Activated naive CD8-positive, alpha-beta T cell treated with anti-CD3 and anti-CD28 coated beads, Interleukin-2, amount 10 ng/mL, durations not matched to agents 7 days and 5 days (primary cell): Measurements from ENCODE around the gene TPRKB. TPM values are rescaled to one million over a fixed set of nuclear protein-coding genes. Genes with fewer than 3 reads are reported as not detected.
"Not testable (repeated sequence)": the region's sequence is repeated elsewhere in the genome, so short reads cannot be mapped to it uniquely, and the experiment has no call there.

Source experiments
- ATAC-seq: fragments of 150-1000 bp; cut with Tn5 transposase; one replicate; pipeline ENCODE4 v1.10.0; 2021; ENCODE audit warnings: low read depth, moderate library complexity
- POLR2A ChIA-PET: fragments of 350-600 bp; sonication (Branson Sonifier 250); formaldehyde crosslinking; loops from one replicate; lab custom pipeline; 2021; ENCODE audit warnings: antibody characterized with exemption; lab: Charles Lee
- DNase-seq: peaks from one replicate; pipeline ENCODE4 v3.0.0; 2021
- H3K27ac Mint-ChIP-seq: one replicate; pipeline ENCODE4 v1.8.0; 2022; ENCODE audit warnings: mild to moderate bottlenecking, mixed read lengths
- H3K27me3 Mint-ChIP-seq: one replicate; pipeline ENCODE4 v1.8.0; 2022; ENCODE audit warnings: mild to moderate bottlenecking, moderate library complexity, mixed read lengths
- H3K36me3 Mint-ChIP-seq: one replicate; pipeline ENCODE4 v1.8.0; 2021; ENCODE audit warnings: mild to moderate bottlenecking, mixed read lengths
- H3K4me1 Mint-ChIP-seq: one replicate; pipeline ENCODE4 v1.8.0; 2021; ENCODE audit warnings: mixed read lengths
- H3K4me3 Mint-ChIP-seq: one replicate; pipeline ENCODE4 v1.8.0; 2022; ENCODE audit warnings: mild to moderate bottlenecking, moderate library complexity, mixed read lengths
- H3K9me3 Mint-ChIP-seq: one replicate; pipeline ENCODE4 v1.8.0; 2021; ENCODE audit warnings: mixed read lengths
- total RNA-seq, 2 experiments: library from RNA; stranded (reverse); gene quantifications; one replicate each; pipeline ENCODE4 v1.2.3, GENCODE V29; 2021

Gene TPRKB
- total RNA-seq, 2 experiments from 2014 or later, result 36.1 to 37.5 TPM

DNA sequence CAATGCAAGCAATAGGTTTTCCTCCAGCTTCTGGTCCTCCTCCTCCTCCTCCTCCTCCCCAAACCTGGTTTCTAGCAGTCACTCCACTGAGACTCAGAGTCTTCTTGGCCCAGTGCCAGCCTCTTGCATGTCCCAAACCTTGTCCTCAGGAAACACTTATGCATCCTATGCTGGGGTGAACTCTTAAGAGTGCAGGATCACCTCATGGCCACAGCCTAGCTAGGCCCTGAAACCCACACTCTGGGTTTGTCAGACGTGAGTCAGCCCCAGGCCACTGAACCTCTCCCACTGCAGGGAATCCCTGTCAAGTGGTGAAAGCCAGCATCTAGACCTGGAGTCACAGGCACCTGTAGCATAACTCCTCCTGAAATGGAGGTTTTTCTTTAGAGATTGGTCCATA is 52.8 kb downstream of the TPRKB start:
- DNase-seq, H3K27ac Mint-ChIP-seq, H3K9me3 Mint-ChIP-seq, H3K4me1 Mint-ChIP-seq, POLR2A ChIA-PET, ATAC-seq, H3K36me3 Mint-ChIP-seq, H3K4me3 Mint-ChIP-seq: not testable (repeated sequence)
- H3K27me3 Mint-ChIP-seq, result peaks cover 13% of the 10 kb centered on the region

DNA sequence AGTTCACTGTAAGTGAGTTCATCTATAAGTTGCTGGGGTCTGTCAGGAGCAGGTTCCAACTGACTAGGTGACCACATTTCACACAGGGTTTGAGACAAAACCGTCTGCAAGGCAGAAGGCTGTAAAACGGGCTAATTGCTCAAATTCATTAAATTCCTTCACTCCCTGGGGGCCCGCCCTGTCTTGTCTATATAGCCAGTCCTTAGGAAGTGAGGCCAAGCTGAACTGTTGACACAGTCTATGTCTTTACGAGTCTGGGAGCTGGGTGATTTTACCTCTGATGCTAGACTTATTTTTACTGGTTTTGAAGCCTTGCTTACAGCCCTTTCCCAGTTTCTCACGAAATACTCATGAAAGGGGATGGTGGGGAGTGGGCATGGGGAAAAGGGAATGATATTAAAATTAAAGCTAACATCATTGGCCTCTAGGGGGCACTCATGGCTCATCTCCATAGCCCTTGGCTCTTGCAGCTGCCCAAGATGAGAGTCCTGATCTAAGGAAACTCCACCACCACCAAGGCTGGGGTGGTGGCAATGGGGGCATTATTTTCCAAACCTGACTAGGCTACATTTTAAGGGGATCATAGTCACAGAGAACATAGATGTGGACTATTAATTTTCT is 57.1 kb downstream of the TPRKB start:
- H3K27me3 Mint-ChIP-seq, result peaks cover 11% of the 10 kb centered on the region
- H3K9me3 Mint-ChIP-seq, H3K4me1 Mint-ChIP-seq, H3K27ac Mint-ChIP-seq, DNase-seq, H3K36me3 Mint-ChIP-seq, H3K4me3 Mint-ChIP-seq, POLR2A ChIA-PET: not testable (repeated sequence)
- ATAC-seq, result peak; percentile 39

Other genes starting within 250 kb of the TPRKB start
- not detected for gene NAT8, start 94.9 kb downstream of the TPRKB start, total RNA-seq
- gene DUSP11, start 42.8 kb upstream of the TPRKB start, total RNA-seq, result 10 to 100 TPM; 28.8 to 32.2 TPM
- gene C2orf78, start 46.8 kb upstream of the TPRKB start, total RNA-seq, result not detected
- gene STAMBP, start 91.6 kb upstream of the TPRKB start, total RNA-seq, result 10 to 100 TPM; 38.9 to 42.1 TPM
- gene ACTG2, start 155.7 kb upstream of the TPRKB start, total RNA-seq, result under 1 TPM; 0.22 to 0.43 TPM
- gene DGUOK, start 189.5 kb upstream of the TPRKB start, total RNA-seq, result 10 to 100 TPM; 71.6 to 77.7 TPM
- 10 to 100 TPM; 19.9 to 21.0 TPM for gene TET3, start 247.6 kb upstream of the TPRKB start, total RNA-seq